Suprapubic skin (tissue), 4 donors: ENCODE data around the gene ZER1. TPM values are rescaled to one million over a fixed set of nuclear protein-coding genes. Genes with fewer than 3 reads are reported as not detected.

ENCODE experiments used
- DNase-seq, 2 donors: peaks; one replicate each; pipeline ENCODE4 v3.0.0-alpha.2; 2019; ENCODE audit warnings: low spot score in 2 of 2
- H3K27ac ChIP-seq: fragments of 200-600 bp; sonication (generic); one replicate; pipeline ENCODE4 v1.5.1; 2019
- H3K27me3 ChIP-seq: fragments of 200-600 bp; sonication (generic); one replicate; pipeline ENCODE4 v1.5.1; 2019
- H3K36me3 ChIP-seq: fragments of 200-600 bp; sonication (generic); one replicate; pipeline ENCODE4 v1.5.1; 2019
- H3K4me1 ChIP-seq: fragments of 200-600 bp; sonication (generic); one replicate; pipeline ENCODE4 v1.5.1; 2019
- H3K4me3 ChIP-seq: fragments of 200-600 bp; sonication (generic); one replicate; pipeline ENCODE4 v1.5.1; 2019; ENCODE audit warnings: mild to moderate bottlenecking
- H3K9me3 ChIP-seq: fragments of 200-600 bp; sonication (generic); one replicate; pipeline ENCODE4 v1.5.1; 2019
- CTCF ChIP-seq, 2 donors: fragments of 200-600 bp in 1 of 2; fragments of 450-650 bp in 1 of 2; sonication (generic) in 1 of 2; IDR thresholded peaks; one replicate each; pipeline ENCODE4 v1.5.1; 2016 to 2019; ENCODE audit warnings: antibody characterized with exemption in 2 of 2, mild to moderate bottlenecking in 1 of 2, moderate library complexity in 1 of 2
- EP300 ChIP-seq: sonication (generic); formaldehyde crosslinking; IDR thresholded peaks from one replicate; pipeline ENCODE4 v1.6.1; 2017; ENCODE audit warnings: antibody characterized with exemption
- POLR2A ChIP-seq, 2 donors: fragments of 450-650 bp; IDR thresholded peaks; one replicate each; pipeline ENCODE4 v1.6.1; 2017; ENCODE audit warnings: antibody characterized with exemption in 2 of 2, mild to moderate bottlenecking in 2 of 2, moderate library complexity in 2 of 2
- POLR2AphosphoS5 ChIP-seq, 3 donors: sonication (generic); formaldehyde crosslinking; IDR thresholded peaks; one replicate each; pipeline ENCODE4 v1.6.1; 2017; ENCODE audit warnings: antibody characterized with exemption in 3 of 3
- WGBS: methylation state at CpG from one replicate; pipeline ENCODE4 v1.1.5; 2018; 5-methylcytosine and 5-hydroxymethylcytosine counted together
- total RNA-seq, 4 donors: library from RNA; depleted of rRNA; stranded (reverse); fragments of >200 nt; gene quantifications; one replicate each; pipeline ENCODE4 v1.1.0, GENCODE V29; 2016

The ZER1 gene
- total RNA-seq, 4 donors from 2014 or later = 53.7 to 75.3 (median 67.7) TPM

- 75% methylated on average over 3 of the region's 6 CpGs for WGBS
- TF ChIP-seq EP300 (no peak), POLR2A (IDR thresholded peaks at IDR 0.05) (no peak), POLR2AphosphoS5 (IDR thresholded peaks at IDR 0.05) (no peak), CTCF (IDR thresholded peaks at IDR 0.05) (no peak)
- no peaks in the 10 kb centered on the region for H3K9me3 ChIP-seq
These were observed 7.4 kb downstream of the ZER1 start for GRCh38 chr9:128764361-128764760.

GRCh38 chr9:128762671-128763449 lies 8.9 kb downstream of the ZER1 start:
- DNase-seq = no peak
- WGBS = 72% methylated on average over 9 of the region's 9 CpGs
- no peaks in the 10 kb centered on the region for H3K27me3 ChIP-seq
- H3K4me1 ChIP-seq = no peaks in the 10 kb centered on the region
- H3K4me3 ChIP-seq = no peak overlapping the region
- no peaks in the 10 kb centered on the region for H3K9me3 ChIP-seq
- no peak overlapping the region for H3K27ac ChIP-seq
- TF ChIP-seq POLR2A (IDR thresholded peaks at IDR 0.05) = no peak
- no peak for TF ChIP-seq CTCF (IDR thresholded peaks at IDR 0.05)
- TF ChIP-seq EP300 = no peak
- no peak for TF ChIP-seq POLR2AphosphoS5 (IDR thresholded peaks at IDR 0.05)
- H3K36me3 ChIP-seq = no peaks in the 10 kb centered on the region

More at GRCh38 chr9:128764361-128764760, 7.4 kb downstream of the ZER1 start:
- H3K27ac ChIP-seq = no peak overlapping the region
- DNase-seq = no peak
- H3K27me3 ChIP-seq = no peaks in the 10 kb centered on the region
- no peak overlapping the region for H3K4me3 ChIP-seq
- H3K36me3 ChIP-seq = no peaks in the 10 kb centered on the region
- H3K4me1 ChIP-seq = peaks cover 4% of the 10 kb centered on the region

- TF ChIP-seq POLR2AphosphoS5 (IDR thresholded peaks at IDR 0.05) (no peak), POLR2A (IDR thresholded peaks at IDR 0.05) (no peak), EP300 (no peak), CTCF (IDR thresholded peaks at IDR 0.05) (no peak)
- Histone ChIP-seq H3K27ac (no peak overlapping the region), H3K36me3 (peaks cover 15% of the 10 kb centered on the region), H3K27me3 (no peaks in the 10 kb centered on the region), H3K4me1 (no peaks in the 10 kb centered on the region), H3K4me3 (no peak overlapping the region), H3K9me3 (no peaks in the 10 kb centered on the region)
- DNase-seq = no peak
- 85% methylated on average over 6 of the region's 6 CpGs for WGBS
These were observed 14.1 kb downstream of the ZER1 start for GRCh38 chr9:128757602-128758001.

- H3K27ac ChIP-seq = no peak overlapping the region
- TF ChIP-seq EP300 (no peak), POLR2A (IDR thresholded peaks at IDR 0.05) (no peak), POLR2AphosphoS5 (IDR thresholded peaks at IDR 0.05) (no peak), CTCF (IDR thresholded peaks at IDR 0.05) (no peak)
- 97% methylated on average over 15 of the region's 16 CpGs for WGBS
- DNase-seq = no peak
- H3K4me1 ChIP-seq = no peaks in the 10 kb centered on the region
- no peak overlapping the region for H3K4me3 ChIP-seq
- H3K9me3 ChIP-seq = no peaks in the 10 kb centered on the region
- H3K27me3 ChIP-seq = no peaks in the 10 kb centered on the region
- peaks cover 43% of the 10 kb centered on the region for H3K36me3 ChIP-seq
These were observed 18.1 kb downstream of the ZER1 start for GRCh38 chr9:128753627-128754026.

GRCh38 chr9:128750926-128751595 lies 20.7 kb downstream of the ZER1 start:
- DNase-seq = no peak
- no peak overlapping the region for H3K27ac ChIP-seq
- H3K4me3 ChIP-seq = no peak overlapping the region
- no peaks in the 10 kb centered on the region for H3K27me3 ChIP-seq
- H3K9me3 ChIP-seq = no peaks in the 10 kb centered on the region
- H3K36me3 ChIP-seq = peaks cover 63% of the 10 kb centered on the region
- no peaks in the 10 kb centered on the region for H3K4me1 ChIP-seq
- WGBS = 94% methylated on average over 7 of the region's 22 CpGs
- TF ChIP-seq CTCF (IDR thresholded peaks at IDR 0.05) = no peak
- no peak for TF ChIP-seq POLR2AphosphoS5 (IDR thresholded peaks at IDR 0.05)
- TF ChIP-seq EP300 = no peak
- TF ChIP-seq POLR2A (IDR thresholded peaks at IDR 0.05) = no peak
